Peyer's patch (tissue), 4 donors: ENCODE measurements around the gene MYBBP1A. TPM values are rescaled to one million over a fixed set of nuclear protein-coding genes. Genes with fewer than 3 reads are reported as not detected.
A peak's percentile ranks its signal among the peaks of the same experiment; 100 is the strongest.

Source experiments
- DNase-seq, 3 donors: peaks; one replicate each; pipeline ENCODE4 v3.0.0-alpha.2; 2017 to 2019
- H3K27ac ChIP-seq, 4 donors: fragments of 200-600 bp; sonication (generic); one replicate each; pipeline ENCODE4 v1.5.1; 2016 to 2019
- H3K27me3 ChIP-seq, 2 donors: fragments of 200-600 bp; sonication (generic); one replicate each; pipeline ENCODE4 v1.5.1; 2019
- H3K36me3 ChIP-seq, 3 donors: fragments of 200-600 bp; sonication (generic); one replicate each; pipeline ENCODE4 v1.5.1; 2016 to 2019
- H3K4me1 ChIP-seq, 4 donors: fragments of 200-600 bp; sonication (generic); one replicate each; pipeline ENCODE4 v1.5.1; 2016 to 2019
- H3K4me3 ChIP-seq, 4 donors: fragments of 200-600 bp; sonication (generic); 1 replicate in 3 of 4; 2 replicates in 1 of 4; pipeline ENCODE4 v1.5.1; 2016 to 2019; ENCODE audit warnings: mild to moderate bottlenecking in 1 of 4
- H3K9me3 ChIP-seq, 4 donors: fragments of 200-600 bp; sonication (generic); one replicate each; pipeline ENCODE4 v1.5.1; 2016 to 2019; ENCODE audit warnings: mild to moderate bottlenecking in 1 of 4
- CTCF ChIP-seq, 6 experiments: fragments of 450-650 bp in 4 of 6; fragments of 200-600 bp in 2 of 6; sonication (generic) in 1 of 6; IDR thresholded peaks; one replicate each; pipeline ENCODE4 v1.5.1; 2017 to 2019; ENCODE audit warnings: antibody characterized with exemption in 6 of 6, mild to moderate bottlenecking in 3 of 6, moderate library complexity in 1 of 6
- POLR2A ChIP-seq, 2 donors: fragments of 450-650 bp; IDR thresholded peaks; one replicate each; pipeline ENCODE4 v1.5.1; 2017; ENCODE audit warnings: antibody characterized with exemption in 2 of 2, mild to moderate bottlenecking in 2 of 2, moderate library complexity in 2 of 2
- total RNA-seq, 4 donors: library from RNA; depleted of rRNA; stranded (reverse); fragments of >200 nt; gene quantifications; one replicate each; pipeline ENCODE4 v1.1.0, GENCODE V29; 2016

The MYBBP1A gene
- total RNA-seq, 4 donors from 2014 or later = 27.1 to 244 (median 91.2) TPM

- Histone ChIP-seq H3K36me3 (peaks cover 0 to 90% (median 0%) of the 10 kb centered on the region in 3 donors), H3K4me1 (peaks cover 0 to 16% (median 2%) of the 10 kb centered on the region in 4 donors), H3K27me3 (no peaks in the 10 kb centered on the region), H3K27ac (no peak overlapping the region), H3K9me3 (no peaks in the 10 kb centered on the region), H3K4me3 (no peak overlapping the region)
- no peak for DNase-seq
- no peak for TF ChIP-seq CTCF (IDR thresholded peaks at IDR 0.05)
- no peak for TF ChIP-seq POLR2A (IDR thresholded peaks at IDR 0.05)
Observed at GRCh38 chr17:4544135-4544950, 10.8 kb downstream of the MYBBP1A start.

GRCh38 chr17:4543557-4544026, 11.6 kb downstream of the MYBBP1A start:
- peaks cover 0 to 89% (median 0%) of the 10 kb centered on the region in 3 donors for H3K36me3 ChIP-seq
- TF ChIP-seq CTCF (IDR thresholded peaks at IDR 0.05) (no peak), POLR2A (IDR thresholded peaks at IDR 0.05) (no peak)
- DNase-seq = no peak

GRCh38 chr17:4542726-4543191, 12.4 kb downstream of the MYBBP1A start:
- TF ChIP-seq CTCF (IDR thresholded peaks at IDR 0.05) (no peak), POLR2A (IDR thresholded peaks at IDR 0.05) (no peak)
- H3K27ac ChIP-seq = no peak overlapping the region
- H3K36me3 ChIP-seq = peaks cover 0 to 83% (median 0%) of the 10 kb centered on the region in 3 donors
- DNase-seq = no peak
- H3K9me3 ChIP-seq = no peaks in the 10 kb centered on the region
- no peaks in the 10 kb centered on the region for H3K27me3 ChIP-seq
- no peak overlapping the region for H3K4me3 ChIP-seq
- peaks cover 0 to 16% (median 2%) of the 10 kb centered on the region in 4 donors for H3K4me1 ChIP-seq

More at GRCh38 chr17:4543557-4544026, 11.6 kb downstream of the MYBBP1A start:
- no peaks in the 10 kb centered on the region for H3K9me3 ChIP-seq
- peaks cover 0 to 16% (median 2%) of the 10 kb centered on the region in 4 donors for H3K4me1 ChIP-seq
- H3K27ac ChIP-seq = no peak overlapping the region
- H3K27me3 ChIP-seq = no peaks in the 10 kb centered on the region
- no peak overlapping the region for H3K4me3 ChIP-seq

GRCh38 chr17:4542003-4542725, 13.0 kb downstream of the MYBBP1A start:
- Histone ChIP-seq H3K36me3 (peaks cover 0 to 82% (median 0%) of the 10 kb centered on the region in 3 donors), H3K27ac (peak overlapping the region in 1 of 4 donors; percentile 81)

More at GRCh38 chr17:4542003-4542725, 13.0 kb downstream of the MYBBP1A start:
- no peak for DNase-seq
- no peaks in the 10 kb centered on the region for H3K27me3 ChIP-seq
- no peak overlapping the region for H3K4me3 ChIP-seq
- H3K4me1 ChIP-seq = peaks cover 0 to 21% (median 2%) of the 10 kb centered on the region in 4 donors
- TF ChIP-seq POLR2A (IDR thresholded peaks at IDR 0.05) (no peak), CTCF (IDR thresholded peaks at IDR 0.05) (no peak)
- no peaks in the 10 kb centered on the region for H3K9me3 ChIP-seq
